D721Med (cell line): Measurements from ENCODE around the gene SLC7A10.

Source experiments
- DNase-seq: peaks from one replicate; pipeline ENCODE4 v3.0.0; 2011; ENCODE audit warnings: low spot score; ENCODE audit not compliant: insufficient read length
- FAIRE-seq: peaks from 2 replicates; lab custom pipeline; 2011; peaks lifted over from hg19 to GRCh38; lab: Jason Lieb, UNC
- TF ChIP-seq, protein P1 (sequence below): IDR thresholded peaks from 2 replicates; pipeline ENCODE4 v1.5.1; 2012; ENCODE audit warnings: mild to moderate bottlenecking, control low read depth; ENCODE audit not compliant: insufficient read depth; ENCODE audit errors: missing control alignments

SLC7A10 gene

GRCh38 chr19:33248954-33249613, 23.4 kb upstream of the SLC7A10 start:
- TF ChIP-seq, protein P1, sequence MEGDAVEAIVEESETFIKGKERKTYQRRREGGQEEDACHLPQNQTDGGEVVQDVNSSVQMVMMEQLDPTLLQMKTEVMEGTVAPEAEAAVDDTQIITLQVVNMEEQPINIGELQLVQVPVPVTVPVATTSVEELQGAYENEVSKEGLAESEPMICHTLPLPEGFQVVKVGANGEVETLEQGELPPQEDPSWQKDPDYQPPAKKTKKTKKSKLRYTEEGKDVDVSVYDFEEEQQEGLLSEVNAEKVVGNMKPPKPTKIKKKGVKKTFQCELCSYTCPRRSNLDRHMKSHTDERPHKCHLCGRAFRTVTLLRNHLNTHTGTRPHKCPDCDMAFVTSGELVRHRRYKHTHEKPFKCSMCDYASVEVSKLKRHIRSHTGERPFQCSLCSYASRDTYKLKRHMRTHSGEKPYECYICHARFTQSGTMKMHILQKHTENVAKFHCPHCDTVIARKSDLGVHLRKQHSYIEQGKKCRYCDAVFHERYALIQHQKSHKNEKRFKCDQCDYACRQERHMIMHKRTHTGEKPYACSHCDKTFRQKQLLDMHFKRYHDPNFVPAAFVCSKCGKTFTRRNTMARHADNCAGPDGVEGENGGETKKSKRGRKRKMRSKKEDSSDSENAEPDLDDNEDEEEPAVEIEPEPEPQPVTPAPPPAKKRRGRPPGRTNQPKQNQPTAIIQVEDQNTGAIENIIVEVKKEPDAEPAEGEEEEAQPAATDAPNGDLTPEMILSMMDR, result no peak
- DNase-seq (no peak), FAIRE-seq (no peak)

GRCh38 chr19:33248553-33248953, 22.9 kb upstream of the SLC7A10 start:
- DNase-seq, result no peak
- no peak for FAIRE-seq
- TF ChIP-seq, protein P1, result no peak

DNA sequence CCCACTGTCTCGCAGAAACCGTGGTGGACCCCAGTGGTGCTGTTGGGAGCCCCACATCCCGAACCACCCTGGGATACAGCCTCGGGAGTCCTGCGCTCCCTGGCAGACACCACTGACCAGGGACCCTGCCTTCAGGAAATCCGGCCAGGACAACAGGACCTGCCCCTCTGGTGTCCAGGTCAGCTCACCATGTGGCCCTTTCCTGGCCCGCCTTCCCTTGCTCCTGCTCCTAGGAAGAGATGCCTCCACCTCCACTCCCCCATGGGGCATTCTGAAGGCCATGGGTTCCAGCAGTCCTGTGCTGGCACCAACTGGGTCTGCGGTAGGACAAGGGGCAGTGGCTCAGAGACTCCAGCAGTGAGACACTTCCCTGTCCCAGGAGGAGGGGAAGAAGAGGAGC, 22.5 kb upstream of the SLC7A10 start:
- FAIRE-seq (no peak), DNase-seq (no peak)
- TF ChIP-seq, protein P1, result no peak

- DNase-seq (no peak), FAIRE-seq (no peak)
- TF ChIP-seq, protein P1, result no peak
These were observed 21.8 kb upstream of the SLC7A10 start for GRCh38 chr19:33247441-33247819.

DNA sequence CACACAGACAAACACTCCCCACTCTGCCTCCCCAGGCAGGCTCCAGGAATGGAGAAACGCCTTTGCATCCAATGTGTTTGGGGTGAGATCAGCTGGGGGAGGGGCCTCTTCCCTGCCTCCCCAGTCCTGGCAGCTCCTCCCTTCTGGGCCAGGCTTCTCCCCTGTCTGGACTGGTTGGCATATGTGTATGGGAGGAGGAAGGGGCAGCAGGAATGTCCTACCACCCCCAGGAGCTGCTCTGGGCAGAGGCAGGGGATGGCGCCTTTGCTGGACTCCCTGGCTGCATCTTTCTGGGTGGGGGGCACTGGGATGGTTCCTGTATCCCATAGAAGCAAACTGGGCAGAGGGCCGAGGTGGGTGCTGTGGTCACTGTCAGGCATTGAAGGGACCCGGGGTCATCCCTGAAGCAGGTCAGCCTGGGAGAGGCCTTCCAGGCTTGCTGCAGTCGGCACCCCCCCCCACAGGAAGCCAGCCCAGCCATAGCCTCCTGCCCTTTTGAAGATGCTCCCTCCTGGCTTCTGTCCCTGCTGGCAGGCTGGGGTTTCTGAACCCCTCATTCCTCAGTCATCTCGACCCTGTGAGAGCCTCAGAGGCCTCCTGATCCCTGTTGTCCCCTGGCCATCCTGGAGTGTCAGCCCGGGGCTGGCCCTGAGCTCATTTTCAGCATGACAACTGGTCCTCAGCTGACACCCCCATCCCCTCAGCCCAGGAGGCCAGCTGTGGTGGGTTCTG, 21.2 kb upstream of the SLC7A10 start:
- TF ChIP-seq, protein P1, result no peak
- no peak for FAIRE-seq
- no peak for DNase-seq

GRCh38 chr19:33245948-33246708, 20.5 kb upstream of the SLC7A10 start:
- TF ChIP-seq, protein P1, result peak; percentile 4
- DNase-seq (no peak), FAIRE-seq (no peak)
